Tibial nerve (tissue), 4 donors: ENCODE data around the gene ITIH2. TPM values are rescaled to one million over a fixed set of nuclear protein-coding genes. Genes with fewer than 3 reads are reported as not detected.
"Not testable (repeated sequence)": the region's sequence is repeated elsewhere in the genome, so short reads cannot be mapped to it uniquely, and the experiment has no call there.

Experiments used
- DNase-seq, 2 donors: peaks; one replicate each; pipeline ENCODE4 v3.0.0-alpha.2; 2019; ENCODE audit warnings: low spot score in 2 of 2
- H3K27ac ChIP-seq, 4 donors: fragments of 200-600 bp; sonication (generic) in 3 of 4; one replicate each; pipeline ENCODE4 v1.5.1; 2017 to 2019; ENCODE audit warnings: mild to moderate bottlenecking in 1 of 4
- H3K27me3 ChIP-seq, 2 donors: fragments of 200-600 bp; sonication (generic) in 1 of 2; one replicate each; pipeline versions ENCODE4 v1.5.1 to v1.6.0; 2017 to 2019
- H3K36me3 ChIP-seq, 3 donors: fragments of 200-600 bp; sonication (generic); one replicate each; pipeline ENCODE4 v1.5.1; 2018 to 2019
- H3K4me1 ChIP-seq, 4 donors: fragments of 200-600 bp; sonication (generic) in 3 of 4; one replicate each; pipeline ENCODE4 v1.5.1; 2017 to 2019
- H3K4me3 ChIP-seq, 4 donors: fragments of 200-600 bp; sonication (generic) in 3 of 4; one replicate each; pipeline ENCODE4 v1.5.1; 2017 to 2019; ENCODE audit warnings: mild to moderate bottlenecking in 1 of 4, moderate library complexity in 1 of 4
- H3K9me3 ChIP-seq, 4 donors: fragments of 200-600 bp; sonication (generic) in 3 of 4; one replicate each; pipeline ENCODE4 v1.5.1; 2017 to 2019
- CTCF ChIP-seq, 5 experiments: fragments of 200-600 bp in 3 of 5; fragments of 450-650 bp in 2 of 5; sonication (generic) in 3 of 5; IDR thresholded peaks; one replicate each; pipeline ENCODE4 v1.5.1; 2016 to 2019; ENCODE audit warnings: antibody characterized with exemption in 5 of 5, mild to moderate bottlenecking in 3 of 5, moderate library complexity in 2 of 5
- EP300 ChIP-seq, 2 donors: sonication (generic); formaldehyde crosslinking; IDR thresholded peaks; one replicate each; pipeline ENCODE4 v1.6.1; 2017; ENCODE audit warnings: antibody characterized with exemption in 2 of 2, mild to moderate bottlenecking in 1 of 2
- POLR2A ChIP-seq, 2 donors: fragments of 450-650 bp; IDR thresholded peaks; one replicate each; pipeline ENCODE4 v1.6.1; 2017; ENCODE audit warnings: antibody characterized with exemption in 2 of 2, mild to moderate bottlenecking in 2 of 2, moderate library complexity in 2 of 2
- WGBS, 2 donors: methylation state at CpG; one replicate each; pipeline ENCODE4 v1.1.5; 2018; 5-methylcytosine and 5-hydroxymethylcytosine counted together
- total RNA-seq, 4 donors: library from RNA; depleted of rRNA; stranded (reverse); fragments of >200 nt; gene quantifications; one replicate each; pipeline ENCODE4 v1.1.0, GENCODE V29; 2016

Gene ITIH2
- total RNA-seq, 4 donors from 2014 or later: not detected

GRCh38 chr10:7767209-7767608, 64.1 kb downstream of the ITIH2 start:
- H3K4me1 ChIP-seq: peaks cover 0 to 15% (median 0%) of the 10 kb centered on the region in 4 donors
- H3K27ac ChIP-seq: no peak overlapping the region
- WGBS, 2 donors: 90 to 93% methylated on average over 10 of the region's 10 CpGs
- no peak for TF ChIP-seq EP300 (IDR thresholded peaks at IDR 0.05)
- no peak for DNase-seq
- H3K36me3 ChIP-seq: peaks cover 0 to 97% (median 4%) of the 10 kb centered on the region in 3 donors
- H3K9me3 ChIP-seq: no peaks in the 10 kb centered on the region
- H3K27me3 ChIP-seq: no peaks in the 10 kb centered on the region
- H3K4me3 ChIP-seq: no peak overlapping the region

DNA sequence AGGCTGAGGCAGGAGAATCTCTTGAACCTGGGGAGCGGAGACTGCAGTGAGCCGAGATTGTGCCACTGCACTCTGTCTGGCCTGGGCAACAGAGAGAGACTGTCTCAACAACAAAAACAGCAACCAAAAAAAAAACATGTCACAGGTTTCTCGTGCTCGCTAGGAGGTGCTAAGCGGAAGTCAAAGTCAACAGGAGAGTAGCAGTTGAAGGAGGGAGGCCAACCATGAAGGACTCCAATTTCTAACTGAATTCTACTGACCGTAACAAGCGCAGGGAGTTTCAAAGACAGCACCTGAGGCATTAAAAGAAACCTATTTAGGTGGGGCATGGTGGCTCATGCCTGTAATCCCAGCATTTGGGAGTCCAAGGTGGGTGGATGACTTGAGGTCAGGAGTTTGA, 65.3 kb downstream of the ITIH2 start:
- H3K4me3 ChIP-seq: no peak overlapping the region
- H3K36me3 ChIP-seq: peaks cover 0 to 93% (median 0%) of the 10 kb centered on the region in 3 donors
- no peak overlapping the region for H3K27ac ChIP-seq
- peaks cover 0 to 12% (median 0%) of the 10 kb centered on the region in 4 donors for H3K4me1 ChIP-seq
- WGBS, 2 donors: 94 to 97% methylated on average over 7 of the region's 7 CpGs
- DNase-seq: no peak
- no peaks in the 10 kb centered on the region for H3K9me3 ChIP-seq
- H3K27me3 ChIP-seq: no peaks in the 10 kb centered on the region
- TF ChIP-seq EP300 (IDR thresholded peaks at IDR 0.05) (no peak), CTCF (IDR thresholded peaks at IDR 0.05) (no peak), POLR2A (IDR thresholded peaks at IDR 0.05) (no peak)

GRCh38 chr10:7773845-7774801, 71.0 kb downstream of the ITIH2 start:
- H3K27me3 ChIP-seq: no peaks in the 10 kb centered on the region
- no peak overlapping the region for H3K27ac ChIP-seq
- H3K4me3 ChIP-seq: no peak overlapping the region
- 76 to 77% methylated on average over 10 of the region's 10 CpGs for WGBS, 2 donors
- peaks cover 0 to 94% (median 10%) of the 10 kb centered on the region in 3 donors for H3K36me3 ChIP-seq
- no peaks in the 10 kb centered on the region for H3K4me1 ChIP-seq
- TF ChIP-seq CTCF (IDR thresholded peaks at IDR 0.05): no peak
- no peak for TF ChIP-seq EP300 (IDR thresholded peaks at IDR 0.05)
- no peak for TF ChIP-seq POLR2A (IDR thresholded peaks at IDR 0.05)
- H3K9me3 ChIP-seq: no peaks in the 10 kb centered on the region
- no peak for DNase-seq

- H3K27ac ChIP-seq: no peak overlapping the region
- no peaks in the 10 kb centered on the region for H3K9me3 ChIP-seq
- H3K27me3 ChIP-seq: no peaks in the 10 kb centered on the region
- WGBS, 2 donors: 93 to 100% methylated on average over 2 of the region's 2 CpGs
- DNase-seq: no peak
- no peak for TF ChIP-seq EP300 (IDR thresholded peaks at IDR 0.05)
- TF ChIP-seq CTCF (IDR thresholded peaks at IDR 0.05): no peak
- TF ChIP-seq POLR2A (IDR thresholded peaks at IDR 0.05): no peak
- H3K36me3 ChIP-seq: peaks cover 3 to 95% (median 10%) of the 10 kb centered on the region in 3 donors
- no peak overlapping the region for H3K4me3 ChIP-seq
- no peaks in the 10 kb centered on the region for H3K4me1 ChIP-seq
These were observed 73.7 kb downstream of the ITIH2 start for GRCh38 chr10:7776777-7777176.

- H3K9me3 ChIP-seq, H3K4me3 ChIP-seq, H3K27ac ChIP-seq, H3K27me3 ChIP-seq, DNase-seq: not testable (repeated sequence)
- peaks cover 3 to 65% (median 10%) of the 10 kb centered on the region in 3 donors for H3K36me3 ChIP-seq
- WGBS, 2 donors: 81 to 89% methylated on average over 6 of the region's 6 CpGs
- H3K4me1 ChIP-seq: peaks cover 0 to 32% (median 7%) of the 10 kb centered on the region in 4 donors
These were observed 79.1 kb downstream of the ITIH2 start for GRCh38 chr10:7782194-7782593.

DNA sequence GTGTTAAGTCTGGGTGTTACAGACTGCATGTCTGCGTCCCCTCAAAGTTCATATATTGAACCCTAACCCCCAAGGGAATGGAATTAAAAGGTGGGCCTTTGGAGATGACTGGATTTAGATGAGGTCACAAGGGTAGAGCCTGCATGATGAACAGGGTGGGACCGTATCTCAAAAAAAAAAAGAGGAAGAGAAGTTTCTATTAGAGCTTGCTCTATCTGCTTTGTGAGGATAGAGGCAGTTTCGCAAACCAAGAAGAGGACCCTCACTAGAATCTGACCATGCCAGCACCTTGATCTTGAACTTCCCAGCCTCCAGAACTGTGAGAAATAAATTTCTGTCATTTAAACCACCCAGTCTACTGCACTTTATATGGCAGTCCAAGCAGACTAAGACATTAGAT, 83.3 kb downstream of the ITIH2 start:
- peaks cover 0 to 23% (median 0%) of the 10 kb centered on the region in 3 donors for H3K36me3 ChIP-seq
- peaks cover 4 to 61% (median 23%) of the 10 kb centered on the region in 4 donors for H3K4me1 ChIP-seq
- no peaks in the 10 kb centered on the region for H3K9me3 ChIP-seq
- H3K4me3 ChIP-seq: peak overlapping the region in 2 of 4 donors; percentile 93
- TF ChIP-seq EP300 (IDR thresholded peaks at IDR 0.05) (no peak), POLR2A (IDR thresholded peaks at IDR 0.05) (no peak), CTCF (IDR thresholded peaks at IDR 0.05) (no peak)
- DNase-seq: no peak
- H3K27ac ChIP-seq: no peak overlapping the region
- H3K27me3 ChIP-seq: no peaks in the 10 kb centered on the region
- 77% methylated on average over 3 of the region's 3 CpGs for WGBS, 2 donors
